NCI-H187 treated with DMSO at 0.1 percent for 48 hours (cell line): Measurements from ENCODE around the gene ABTB1.
"Not testable (repeated sequence)": the region's sequence is repeated elsewhere in the genome, so short reads cannot be mapped to it uniquely, and the experiment has no call there.

Experiments used
- DNase-seq: peaks from one replicate; lab custom pipeline; 2025; lab: John Stamatoyannopoulos, UW

ABTB1 gene

GRCh38 chr3:127704840-127705239 lies 32.1 kb downstream of the ABTB1 start:
- DNase-seq, result not testable (repeated sequence)

GRCh38 chr3:127706312-127706711 lies 33.6 kb downstream of the ABTB1 start:
- DNase-seq, result no peak

- no peak for DNase-seq
Observed at GRCh38 chr3:127706785-127707351, 34.1 kb downstream of the ABTB1 start.

- no peak for DNase-seq
Observed at GRCh38 chr3:127707851-127708411, 35.2 kb downstream of the ABTB1 start.

- DNase-seq, result no peak
Observed at GRCh38 chr3:127708837-127709236, 36.1 kb downstream of the ABTB1 start.

GRCh38 chr3:127709320-127710060 lies 36.7 kb downstream of the ABTB1 start:
- DNase-seq, result no peak

GRCh38 chr3:127710155-127710941 lies 37.6 kb downstream of the ABTB1 start:
- DNase-seq, result no peak

GRCh38 chr3:127711021-127711695 lies 38.4 kb downstream of the ABTB1 start:
- DNase-seq, result no peak

- DNase-seq, result no peak
Observed at GRCh38 chr3:127711896-127712295, 39.1 kb downstream of the ABTB1 start.

GRCh38 chr3:127712461-127712860 lies 39.7 kb downstream of the ABTB1 start:
- no peak for DNase-seq

- DNase-seq, result no peak
Observed at GRCh38 chr3:127712881-127713771, 40.4 kb downstream of the ABTB1 start.

- DNase-seq, result peak; percentile 38
Observed at GRCh38 chr3:127714125-127714571, 41.4 kb downstream of the ABTB1 start.

GRCh38 chr3:127714866-127715265 lies 42.1 kb downstream of the ABTB1 start:
- no peak for DNase-seq

GRCh38 chr3:127715532-127715931 lies 42.8 kb downstream of the ABTB1 start:
- no peak for DNase-seq

GRCh38 chr3:127716384-127716783 lies 43.6 kb downstream of the ABTB1 start:
- DNase-seq, result no peak

GRCh38 chr3:127717357-127718244 lies 44.8 kb downstream of the ABTB1 start:
- no peak for DNase-seq

- DNase-seq, result no peak
Observed at GRCh38 chr3:127718245-127718915, 45.6 kb downstream of the ABTB1 start.

GRCh38 chr3:127718916-127719290 lies 46.2 kb downstream of the ABTB1 start:
- no peak for DNase-seq

- no peak for DNase-seq
Observed at GRCh38 chr3:127719369-127719768, 46.6 kb downstream of the ABTB1 start.
